Motor neuron (in vitro differentiated cells): ENCODE measurements around the gene NEGR1. TPM values are rescaled to one million over a fixed set of nuclear protein-coding genes. Genes with fewer than 3 reads are reported as not detected.

Experiments
- ATAC-seq, 8 experiments: fragments of 200-7000 bp; cut with Tn5 transposase; replicated peaks in 6 of 8; 2 replicates each; pipeline ENCODE4 v1.8.0; 2021; ENCODE audit warnings: mild to moderate bottlenecking in 8 of 8, moderate library complexity in 8 of 8
- H3K27ac ChIP-seq, 2 donors: fragments of 250-450 bp; sonication (Bioruptor Pico); 2 replicates each; pipeline ENCODE4 v1.9.0; 2021; ENCODE audit warnings: antibody characterized with exemption in 2 of 2, mild to moderate bottlenecking in 2 of 2, moderate library complexity in 1 of 2
- H3K4me1 ChIP-seq, 2 donors: fragments of 250-450 bp; sonication (Bioruptor Pico); replicated peaks in 1 of 2; 2 replicates each; pipeline ENCODE4 v1.6.1; 2021; ENCODE audit warnings: antibody characterized with exemption in 2 of 2, mild to moderate bottlenecking in 2 of 2, moderate library complexity in 1 of 2
- H3K4me3 ChIP-seq, 5 donors: fragments of 250-450 bp; sonication (Bioruptor Pico); 2 replicates each; pipeline ENCODE4 v1.9.0; 2021; ENCODE audit warnings: antibody characterized with exemption in 5 of 5, mild to moderate bottlenecking in 5 of 5, moderate library complexity in 4 of 5
- WGBS, 10 experiments: fragments of 450-650 bp; shearing (Covaris generic); methylation state at CpG; one replicate each; pipeline ENCODE4 v1.0.0; 2022; 5-methylcytosine and 5-hydroxymethylcytosine counted together
- in situ Hi-C, 9 experiments: fragments of 400-800 bp; cut with MboI; loops; one replicate each; pipeline ENCODE4 v1.15.0; 2021; ENCODE audit warnings: low sequenced_read_pairs in 9 of 9, low pct_unique_long_range_greater_than_20kb in 2 of 9; ENCODE audit not compliant: unreplicated experiment in 9 of 9
- total RNA-seq, 8 experiments: library from RNA; unstranded; fragments of 300-600 nt; gene quantifications; 2 replicates each; pipeline versions ENCODE4 v1.2.3 to v1.2.4, GENCODE V29; 2022

The NEGR1 gene
- total RNA-seq, 8 experiments from 2014 or later: 0.63 to 40.6 (median 15.1) TPM

GRCh38 chr1:72023063-72023930 is 259.0 kb downstream of the NEGR1 start:
- H3K4me3 ChIP-seq: no peak overlapping the region
- H3K27ac ChIP-seq: no peak overlapping the region
- WGBS, 10 experiments: 8 to 74% (median 39%) methylated on average over 1 to 4 of the region's 4 CpGs
- peaks cover 0 to 4% of the 10 kb centered on the region in 2 donors for H3K4me1 ChIP-seq
- no peak for ATAC-seq
- in situ Hi-C loops: no loop called here

- peak in 1 of 8 experiments; percentile 20 for ATAC-seq
- peaks cover 0 to 4% of the 10 kb centered on the region in 2 donors for H3K4me1 ChIP-seq
- in situ Hi-C loops: no loop called here
- 88 to 100% (median 94%) methylated on average over 1 to 2 of the region's 2 CpGs; no CpG with 5 or more reads in 3 of the 10 experiments for WGBS, 10 experiments
- H3K27ac ChIP-seq: no peak overlapping the region
- no peak overlapping the region for H3K4me3 ChIP-seq
These were observed 263.8 kb downstream of the NEGR1 start for GRCh38 chr1:72018562-72018961.

GRCh38 chr1:72015006-72015405 is 267.3 kb downstream of the NEGR1 start:
- 83 to 100% (median 93%) methylated on average over 1 of the region's 1 CpG; no CpG with 5 or more reads in 1 of the 10 experiments for WGBS, 10 experiments
- H3K27ac ChIP-seq: no peak overlapping the region
- no peak for ATAC-seq
- no peak overlapping the region for H3K4me3 ChIP-seq
- in situ Hi-C loops: no loop called here
- H3K4me1 ChIP-seq: peaks cover 0 to 3% of the 10 kb centered on the region in 2 donors

- no peak for ATAC-seq
- Histone ChIP-seq H3K4me1 (peaks cover 0 to 3% of the 10 kb centered on the region in 2 donors), H3K27ac (no peak overlapping the region), H3K4me3 (no peak overlapping the region)
- 0 to 73% (median 43%) methylated on average over 1 of the region's 1 CpG; no CpG with 5 or more reads in 4 of the 10 experiments for WGBS, 10 experiments
- in situ Hi-C loops: no loop called here
These were observed 269.2 kb downstream of the NEGR1 start for GRCh38 chr1:72013161-72013560.

GRCh38 chr1:72011721-72012120 is 270.6 kb downstream of the NEGR1 start:
- in situ Hi-C loops: no loop called here
- no peak for ATAC-seq
- H3K4me1 ChIP-seq: peaks cover 0 to 3% of the 10 kb centered on the region in 2 donors
- no peak overlapping the region for H3K27ac ChIP-seq
- no peak overlapping the region for H3K4me3 ChIP-seq
- WGBS, 10 experiments: 52 to 90% (median 80%) methylated on average over 2 to 6 of the region's 6 CpGs

- WGBS, 10 experiments: 58 to 100% (median 86%) methylated on average over 2 to 3 of the region's 3 CpGs
- H3K4me1 ChIP-seq: peaks cover 0 to 13% of the 10 kb centered on the region in 2 donors
- peak in 2 of 8 experiments; percentile 19 to 32 for ATAC-seq
- in situ Hi-C loops: no loop called here
- no peak overlapping the region for H3K27ac ChIP-seq
- H3K4me3 ChIP-seq: no peak overlapping the region
These were observed 272.3 kb downstream of the NEGR1 start for GRCh38 chr1:72010094-72010431.

- WGBS, 10 experiments: 29 to 100% (median 79%) methylated on average over 4 to 6 of the region's 6 CpGs
- Histone ChIP-seq H3K4me3 (no peak overlapping the region), H3K4me1 (peaks cover 0 to 13% of the 10 kb centered on the region in 2 donors), H3K27ac (no peak overlapping the region)
- peak in 1 of 8 experiments; percentile 77 for ATAC-seq
- in situ Hi-C loops: no loop called here
These were observed 272.9 kb downstream of the NEGR1 start for GRCh38 chr1:72009173-72010093.

GRCh38 chr1:72007312-72007711 is 275.0 kb downstream of the NEGR1 start:
- in situ Hi-C loops: no loop called here
- no peak overlapping the region for H3K27ac ChIP-seq
- ATAC-seq: no peak
- no peak overlapping the region for H3K4me3 ChIP-seq
- peaks cover 0 to 10% of the 10 kb centered on the region in 2 donors for H3K4me1 ChIP-seq
- WGBS, 10 experiments: 18 to 97% (median 89%) methylated on average over 1 to 2 of the region's 2 CpGs

- no peak overlapping the region for H3K27ac ChIP-seq
- no peak overlapping the region for H3K4me3 ChIP-seq
- peaks cover 0 to 10% of the 10 kb centered on the region in 2 donors for H3K4me1 ChIP-seq
- in situ Hi-C loops: no loop called here
- WGBS, 10 experiments: 0 to 100% (median 57%) methylated on average over 1 of the region's 1 CpG; no CpG with 5 or more reads in 2 of the 10 experiments
- ATAC-seq: no peak
These were observed 276.2 kb downstream of the NEGR1 start for GRCh38 chr1:72006092-72006491.

GRCh38 chr1:72003092-72003491 is 279.2 kb downstream of the NEGR1 start:
- 74 to 100% (median 82%) methylated on average over 2 to 3 of the region's 3 CpGs; no CpG with 5 or more reads in 1 of the 10 experiments for WGBS, 10 experiments
- Histone ChIP-seq H3K4me3 (no peak overlapping the region), H3K27ac (no peak overlapping the region), H3K4me1 (peaks cover 0 to 10% of the 10 kb centered on the region in 2 donors)
- in situ Hi-C loops: no loop called here
- ATAC-seq: peak in 1 of 8 experiments; percentile 52

GRCh38 chr1:72000809-72001208 is 281.5 kb downstream of the NEGR1 start:
- Histone ChIP-seq H3K4me1 (peaks cover 0 to 3% of the 10 kb centered on the region in 2 donors), H3K4me3 (no peak overlapping the region), H3K27ac (no peak overlapping the region)
- in situ Hi-C loops: no loop called here
- 20 to 100% (median 78%) methylated on average over 1 to 4 of the region's 4 CpGs for WGBS, 10 experiments
- ATAC-seq: peak in 2 of 8 experiments; percentile 50 to 58

- in situ Hi-C loops: no loop called here
- H3K27ac ChIP-seq: no peak overlapping the region
- no peak for ATAC-seq
- no peak overlapping the region for H3K4me3 ChIP-seq
- no peaks in the 10 kb centered on the region for H3K4me1 ChIP-seq
- WGBS, 10 experiments: 86 to 100% (median 99%) methylated on average over 1 to 3 of the region's 3 CpGs
These were observed 287.7 kb downstream of the NEGR1 start for GRCh38 chr1:71994646-71995045.

- no peak for ATAC-seq
- Histone ChIP-seq H3K4me1 (peaks cover 0 to 3% of the 10 kb centered on the region in 2 donors), H3K4me3 (no peak overlapping the region), H3K27ac (no peak overlapping the region)
- WGBS, 10 experiments: 50 to 97% (median 84%) methylated on average over 1 to 6 of the region's 6 CpGs
- in situ Hi-C loops: no loop called here
These were observed 295.2 kb downstream of the NEGR1 start for GRCh38 chr1:71987181-71987580.
